Measurements from ENCODE around the gene FDXACB1.

Gene FDXACB1, protein sequence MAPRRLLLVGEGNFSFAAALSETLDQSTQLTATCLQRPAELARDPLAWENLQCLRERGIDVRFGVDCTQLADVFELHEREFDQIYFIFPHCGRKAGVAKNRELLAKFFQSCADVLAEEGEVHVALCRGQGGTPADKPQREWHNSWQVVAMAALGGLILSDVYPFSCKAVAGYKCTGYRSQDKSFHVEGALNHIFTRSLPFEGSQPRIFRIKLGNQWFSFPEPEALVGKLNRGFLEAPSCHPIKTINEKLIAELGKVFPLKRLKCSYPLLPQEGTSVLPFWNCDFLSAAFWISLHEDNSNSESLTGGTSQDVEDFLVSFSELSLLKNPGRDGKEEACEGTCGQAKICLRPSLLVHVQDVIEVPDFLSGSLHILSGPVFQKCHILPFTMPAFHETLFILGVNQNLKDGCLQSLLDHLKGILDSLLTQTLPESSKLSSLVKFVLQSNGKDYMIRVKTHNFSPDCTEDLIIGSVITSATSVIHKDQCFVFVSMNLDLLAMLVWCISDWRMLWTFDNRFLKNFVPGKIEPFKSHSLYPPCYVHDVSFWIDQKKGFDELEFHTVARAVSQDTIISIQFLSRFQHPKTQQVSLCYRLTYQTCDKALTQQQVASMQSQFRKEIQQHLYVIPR

DNA sequence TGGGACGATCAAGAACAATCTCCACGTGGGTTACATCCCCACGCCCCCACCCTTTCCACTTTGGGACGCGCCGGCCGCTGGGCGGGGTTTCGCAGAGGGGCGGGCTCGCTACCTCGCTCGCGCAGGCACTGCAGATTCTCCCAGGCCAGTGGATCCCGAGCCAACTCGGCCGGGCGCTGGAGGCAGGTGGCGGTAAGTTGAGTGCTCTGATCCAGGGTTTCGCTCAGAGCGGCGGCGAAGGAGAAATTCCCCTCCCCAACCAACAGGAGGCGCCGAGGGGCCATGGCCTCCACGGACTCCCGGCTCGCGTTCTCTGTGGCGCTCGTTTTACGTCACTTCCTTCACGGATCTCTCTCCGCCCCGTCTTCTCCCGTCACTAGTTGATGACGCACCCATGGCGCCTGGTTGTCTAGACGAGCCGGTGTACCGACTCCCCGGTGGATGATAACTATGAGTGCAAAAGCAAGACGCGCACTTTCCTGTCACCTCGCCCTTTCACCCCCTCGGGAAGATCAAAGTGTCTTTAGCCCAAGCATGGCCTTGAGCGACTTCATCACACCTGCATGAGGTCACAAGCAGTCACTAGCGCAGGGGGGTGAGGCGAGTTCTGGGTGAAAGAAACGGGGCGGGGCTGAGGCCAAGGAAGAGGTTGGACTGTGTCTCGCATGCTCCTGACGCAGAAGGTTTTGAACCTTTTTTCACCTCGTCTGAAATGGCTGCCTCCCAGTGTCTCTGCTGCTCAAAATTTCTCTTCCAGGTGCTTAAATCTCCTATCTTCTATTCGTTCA is at the start of gene FDXACB1, which contains the start of gene CFAP68:
FDXACB1 (minus strand) TSS at position 317 of the 788 bp plus-strand sequence; CDS start at position 284, 33 bp downstream.
CFAP68 (plus strand) TSS at position 693 of the 788 bp plus-strand sequence; CDS start at position 713, 20 bp downstream.
- in situ Hi-C loops (cut with MboI; ENCODE audit: low pct_unique_long_range_greater_than_20kb, low sequenced_read_pairs, unreplicated experiment) = no loop called here
- DNase-seq (ENCODE audit: low spot score) = peak; percentile 91
- TF ChIP-seq, protein P1, sequence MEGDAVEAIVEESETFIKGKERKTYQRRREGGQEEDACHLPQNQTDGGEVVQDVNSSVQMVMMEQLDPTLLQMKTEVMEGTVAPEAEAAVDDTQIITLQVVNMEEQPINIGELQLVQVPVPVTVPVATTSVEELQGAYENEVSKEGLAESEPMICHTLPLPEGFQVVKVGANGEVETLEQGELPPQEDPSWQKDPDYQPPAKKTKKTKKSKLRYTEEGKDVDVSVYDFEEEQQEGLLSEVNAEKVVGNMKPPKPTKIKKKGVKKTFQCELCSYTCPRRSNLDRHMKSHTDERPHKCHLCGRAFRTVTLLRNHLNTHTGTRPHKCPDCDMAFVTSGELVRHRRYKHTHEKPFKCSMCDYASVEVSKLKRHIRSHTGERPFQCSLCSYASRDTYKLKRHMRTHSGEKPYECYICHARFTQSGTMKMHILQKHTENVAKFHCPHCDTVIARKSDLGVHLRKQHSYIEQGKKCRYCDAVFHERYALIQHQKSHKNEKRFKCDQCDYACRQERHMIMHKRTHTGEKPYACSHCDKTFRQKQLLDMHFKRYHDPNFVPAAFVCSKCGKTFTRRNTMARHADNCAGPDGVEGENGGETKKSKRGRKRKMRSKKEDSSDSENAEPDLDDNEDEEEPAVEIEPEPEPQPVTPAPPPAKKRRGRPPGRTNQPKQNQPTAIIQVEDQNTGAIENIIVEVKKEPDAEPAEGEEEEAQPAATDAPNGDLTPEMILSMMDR (IDR thresholded peaks at IDR 0.05; ENCODE audit: extremely low read depth, insufficient read depth, missing control alignments) = peak; percentile 89

DNA sequence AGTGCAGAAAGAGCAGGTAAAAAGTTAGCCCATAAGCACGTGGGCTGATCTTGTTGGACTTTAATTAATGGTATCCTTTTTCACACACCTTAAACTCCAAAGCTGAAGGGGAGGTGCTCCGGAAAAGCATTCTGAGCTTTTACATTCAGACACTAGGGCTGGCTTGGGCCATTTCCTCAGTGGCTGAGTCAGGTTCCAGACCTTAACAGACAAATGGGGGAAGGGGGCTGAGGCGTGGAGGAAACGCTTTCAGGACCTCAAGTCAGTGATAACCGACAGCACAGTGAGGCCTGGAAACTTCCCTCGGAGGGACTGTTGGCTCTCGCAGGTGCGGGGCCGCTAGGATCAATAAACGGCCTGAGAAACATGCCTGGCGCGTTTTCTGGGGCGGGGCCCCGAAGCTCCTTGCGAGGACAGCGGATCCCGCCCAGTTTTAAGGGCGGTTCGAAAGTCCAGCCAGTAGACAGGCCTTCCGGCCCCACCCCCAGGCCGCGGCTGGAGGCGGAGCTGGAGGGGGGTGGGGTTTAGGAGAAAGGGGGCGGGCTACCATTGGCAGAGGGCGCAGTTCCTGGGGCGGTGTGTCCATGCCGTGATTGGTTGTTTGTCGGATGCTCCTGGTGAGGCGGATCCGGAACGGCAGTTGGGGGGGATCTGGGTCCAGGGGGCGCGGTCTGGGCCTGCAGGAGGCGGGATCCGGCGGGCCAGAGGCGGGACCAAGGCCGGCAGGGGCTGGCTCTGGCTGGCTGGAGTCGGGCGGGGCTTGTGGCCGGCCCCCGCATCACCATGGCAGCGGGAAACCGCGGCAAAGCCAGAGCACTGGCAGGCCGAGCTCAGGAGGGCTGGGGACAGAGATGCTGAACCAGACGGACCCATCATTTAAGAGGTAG is 47.8 kb upstream of the FDXACB1 start:
- peak; percentile 98 for DNase-seq (ENCODE audit: low spot score)
- in situ Hi-C loops (cut with MboI; ENCODE audit: low pct_unique_long_range_greater_than_20kb, low sequenced_read_pairs, unreplicated experiment) = no loop called here
- TF ChIP-seq, protein P1 (IDR thresholded peaks at IDR 0.05; ENCODE audit: extremely low read depth, insufficient read depth, missing control alignments) = no peak

DNA sequence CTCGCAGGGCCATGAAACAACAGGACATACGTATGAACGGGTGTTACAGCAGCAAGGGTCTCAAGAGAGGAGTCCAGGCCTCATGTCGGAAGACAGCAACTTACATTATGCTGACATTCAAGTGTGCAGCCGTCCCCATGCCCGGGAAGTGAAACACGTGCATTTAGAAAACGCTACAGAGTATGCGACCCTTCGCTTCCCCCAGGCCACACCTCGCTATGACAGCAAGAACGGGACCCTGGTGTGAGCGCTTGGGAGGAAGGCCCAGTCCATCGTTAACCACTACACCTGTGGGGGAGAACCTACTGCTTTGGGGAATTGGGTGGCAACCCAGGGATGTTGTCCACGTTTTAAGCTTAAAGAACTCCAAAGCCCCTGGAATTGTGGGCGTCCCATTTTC is 47.0 kb upstream of the FDXACB1 start:
- no peak for DNase-seq (ENCODE audit: low spot score)
- in situ Hi-C loops (cut with MboI; ENCODE audit: low pct_unique_long_range_greater_than_20kb, low sequenced_read_pairs, unreplicated experiment) = no loop called here
- TF ChIP-seq, protein P1 (IDR thresholded peaks at IDR 0.05; ENCODE audit: extremely low read depth, insufficient read depth, missing control alignments) = no peak

DNA sequence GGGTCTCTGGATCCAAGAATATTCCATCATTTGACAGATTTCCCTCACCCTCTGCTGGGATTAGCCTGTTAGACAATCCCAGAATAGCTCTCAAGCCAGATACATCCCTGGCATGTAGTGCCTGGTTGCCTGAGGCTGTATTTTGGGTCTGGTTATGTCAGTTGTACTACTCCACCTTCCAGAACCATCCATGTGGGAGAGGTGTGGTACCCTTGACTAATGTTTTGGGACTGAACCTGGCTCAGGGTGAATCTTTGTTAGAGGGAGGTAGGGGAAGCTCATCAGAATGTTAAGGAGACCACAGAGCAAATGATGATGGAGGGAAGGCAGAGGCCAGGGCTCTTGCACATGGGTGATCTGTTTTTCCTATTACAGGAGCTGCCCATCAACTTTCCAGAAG is 45.0 kb upstream of the FDXACB1 start:
- TF ChIP-seq, protein P1 (IDR thresholded peaks at IDR 0.05; ENCODE audit: extremely low read depth, insufficient read depth, missing control alignments) = no peak
- DNase-seq (ENCODE audit: low spot score) = no peak
- in situ Hi-C loops (cut with MboI; ENCODE audit: low pct_unique_long_range_greater_than_20kb, low sequenced_read_pairs, unreplicated experiment) = no loop called here

DNA sequence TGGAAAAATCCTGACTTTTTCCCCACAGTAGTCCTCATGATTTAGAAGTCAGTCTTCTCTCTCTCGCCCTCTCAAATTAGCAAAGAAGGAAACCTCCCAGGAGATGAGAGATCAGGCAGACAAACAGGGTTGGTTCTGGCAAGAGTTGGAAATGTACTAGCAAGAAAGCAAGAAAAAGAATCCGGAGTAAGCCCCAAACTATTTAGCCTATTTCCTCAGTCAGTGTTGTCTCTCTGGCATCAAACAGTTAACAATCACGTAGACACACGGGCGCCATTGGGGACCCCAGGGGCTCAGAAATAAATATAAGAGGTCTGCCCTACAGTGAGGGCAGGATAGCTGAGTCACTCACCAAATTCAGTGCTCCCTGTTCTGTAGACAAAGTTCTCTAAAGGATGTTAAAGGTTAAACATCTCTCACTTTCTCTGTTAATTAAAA is 44.4 kb upstream of the FDXACB1 start:
- DNase-seq (ENCODE audit: low spot score) = no peak
- in situ Hi-C loops (cut with MboI; ENCODE audit: low pct_unique_long_range_greater_than_20kb, low sequenced_read_pairs, unreplicated experiment) = no loop called here
- TF ChIP-seq, protein P1 (IDR thresholded peaks at IDR 0.05; ENCODE audit: extremely low read depth, insufficient read depth, missing control alignments) = no peak
